Cardiac muscle cell (in vitro differentiated cells and primary cell): ENCODE measurements around the gene ARMC3. TPM values are rescaled to one million over a fixed set of nuclear protein-coding genes. Genes with fewer than 3 reads are reported as not detected.

Experiments used
- DNase-seq, 2 donors: peaks; one replicate each; pipeline versions ENCODE4 v3.0.0 to v3.0.0-alpha.2; 2010 to 2017; ENCODE audit warnings: low read depth in 1 of 2, low spot score in 1 of 2
- H3K27ac ChIP-seq: fragments of 200-600 bp; sonication (generic); 2 replicates; pipeline ENCODE4 v1.5.1; 2016
- H3K27me3 ChIP-seq: fragments of 200-600 bp; sonication (generic); 2 replicates; pipeline ENCODE4 v1.6.0; 2016; ENCODE audit warnings: control low read depth
- H3K36me3 ChIP-seq: fragments of 200-600 bp; sonication (generic); 2 replicates; pipeline ENCODE4 v1.5.1; 2016; ENCODE audit warnings: control low read depth
- H3K4me1 ChIP-seq: fragments of 200-600 bp; sonication (generic); 2 replicates; pipeline ENCODE4 v1.8.1; 2017; ENCODE audit warnings: low read depth, mild to moderate bottlenecking, mixed run types
- H3K4me3 ChIP-seq: fragments of 200-600 bp; sonication (generic); 2 replicates; pipeline ENCODE4 v1.5.1; 2016; ENCODE audit warnings: mild to moderate bottlenecking
- H3K9me3 ChIP-seq: fragments of 200-600 bp; sonication (generic); 2 replicates; pipeline ENCODE4 v1.5.1; 2017; ENCODE audit warnings: low read depth, mild to moderate bottlenecking, control low read depth
- CTCF ChIP-seq: IDR thresholded peaks from 2 replicates; pipeline ENCODE4 v1.5.1; 2012; ENCODE audit warnings: low read depth, mild to moderate bottlenecking, low read length
- polyA plus RNA-seq: library from polyadenylated mRNA; unstranded; fragments of >200 nt; fragmentation: Nextera tagmentation; extraction: Ambion mirVana; gene quantifications from 2 replicates; pipeline ENCODE4 v1.2.1, GENCODE V29; 2016
- total RNA-seq: library from RNA; depleted of rRNA; stranded (reverse); fragments of >200 nt; gene quantifications from 2 replicates; pipeline ENCODE4 v1.2.3, GENCODE V29; 2016

Gene ARMC3
- total and polyA plus RNA-seq, 2 experiments from 2014 or later: not detected

GRCh38 chr10:23021430-23021829 lies 93.6 kb downstream of the ARMC3 start:
- H3K36me3 ChIP-seq: no peaks in the 10 kb centered on the region
- no peak overlapping the region for H3K27ac ChIP-seq
- no peaks in the 10 kb centered on the region for H3K9me3 ChIP-seq
- TF ChIP-seq CTCF: no peak
- no peaks in the 10 kb centered on the region for H3K4me1 ChIP-seq
- DNase-seq: no peak
- no peak overlapping the region for H3K4me3 ChIP-seq
- no peaks in the 10 kb centered on the region for H3K27me3 ChIP-seq

GRCh38 chr10:23024002-23024401 lies 96.1 kb downstream of the ARMC3 start:
- H3K4me3 ChIP-seq: no peak overlapping the region
- no peaks in the 10 kb centered on the region for H3K9me3 ChIP-seq
- no peak for TF ChIP-seq CTCF
- H3K27ac ChIP-seq: no peak overlapping the region
- H3K27me3 ChIP-seq: no peaks in the 10 kb centered on the region
- no peak for DNase-seq
- H3K36me3 ChIP-seq: no peaks in the 10 kb centered on the region
- H3K4me1 ChIP-seq: no peaks in the 10 kb centered on the region

GRCh38 chr10:23031318-23031717 lies 103.5 kb downstream of the ARMC3 start:
- Histone ChIP-seq H3K27me3 (no peaks in the 10 kb centered on the region), H3K9me3 (no peaks in the 10 kb centered on the region), H3K4me1 (no peaks in the 10 kb centered on the region), H3K4me3 (no peak overlapping the region), H3K27ac (no peak overlapping the region), H3K36me3 (no peaks in the 10 kb centered on the region)
- TF ChIP-seq CTCF: no peak
- peak in 1 of 2 donors; percentile 27 for DNase-seq

GRCh38 chr10:23034790-23035189 lies 106.9 kb downstream of the ARMC3 start:
- Histone ChIP-seq H3K27ac (no peak overlapping the region), H3K27me3 (no peaks in the 10 kb centered on the region), H3K4me1 (no peaks in the 10 kb centered on the region), H3K4me3 (no peak overlapping the region), H3K9me3 (no peaks in the 10 kb centered on the region), H3K36me3 (no peaks in the 10 kb centered on the region)
- no peak for DNase-seq
- TF ChIP-seq CTCF: no peak

GRCh38 chr10:23035569-23035968 lies 107.7 kb downstream of the ARMC3 start:
- no peak overlapping the region for H3K27ac ChIP-seq
- peak; percentile 3 to 35 for DNase-seq
- peak; percentile 32 for TF ChIP-seq CTCF
- no peaks in the 10 kb centered on the region for H3K27me3 ChIP-seq
- no peaks in the 10 kb centered on the region for H3K36me3 ChIP-seq
- no peaks in the 10 kb centered on the region for H3K9me3 ChIP-seq
- no peak overlapping the region for H3K4me3 ChIP-seq
- H3K4me1 ChIP-seq: no peaks in the 10 kb centered on the region

- no peak overlapping the region for H3K27ac ChIP-seq
- no peaks in the 10 kb centered on the region for H3K9me3 ChIP-seq
- TF ChIP-seq CTCF: no peak
- no peaks in the 10 kb centered on the region for H3K4me1 ChIP-seq
- no peaks in the 10 kb centered on the region for H3K27me3 ChIP-seq
- no peak overlapping the region for H3K4me3 ChIP-seq
- no peak for DNase-seq
- no peaks in the 10 kb centered on the region for H3K36me3 ChIP-seq
These were observed 109.3 kb downstream of the ARMC3 start for GRCh38 chr10:23037152-23037551.
